Right renal cortex interstitium (tissue), 3 donors: Measurements from ENCODE around the gene DLG2. TPM values are rescaled to one million over a fixed set of nuclear protein-coding genes. Genes with fewer than 3 reads are reported as not detected.

Experiments used
- DNase-seq, 3 donors: peaks; one replicate each; pipeline ENCODE4 v3.0.0-alpha.2; 2013; ENCODE audit warnings: low read depth in 3 of 3, low spot score in 2 of 3
- polyA plus RNA-seq, 3 donors: library from polyadenylated mRNA; unstranded; fragments of 120-200 nt; gene quantifications; one replicate each; pipeline ENCODE4 v1.2.1, GENCODE V29; 2013; ENCODE audit not compliant: insufficient read length in 3 of 3

DLG2 gene
- polyA plus RNA-seq, 3 donors: 11.5 to 14.0 (median 13.3) TPM

DNA sequence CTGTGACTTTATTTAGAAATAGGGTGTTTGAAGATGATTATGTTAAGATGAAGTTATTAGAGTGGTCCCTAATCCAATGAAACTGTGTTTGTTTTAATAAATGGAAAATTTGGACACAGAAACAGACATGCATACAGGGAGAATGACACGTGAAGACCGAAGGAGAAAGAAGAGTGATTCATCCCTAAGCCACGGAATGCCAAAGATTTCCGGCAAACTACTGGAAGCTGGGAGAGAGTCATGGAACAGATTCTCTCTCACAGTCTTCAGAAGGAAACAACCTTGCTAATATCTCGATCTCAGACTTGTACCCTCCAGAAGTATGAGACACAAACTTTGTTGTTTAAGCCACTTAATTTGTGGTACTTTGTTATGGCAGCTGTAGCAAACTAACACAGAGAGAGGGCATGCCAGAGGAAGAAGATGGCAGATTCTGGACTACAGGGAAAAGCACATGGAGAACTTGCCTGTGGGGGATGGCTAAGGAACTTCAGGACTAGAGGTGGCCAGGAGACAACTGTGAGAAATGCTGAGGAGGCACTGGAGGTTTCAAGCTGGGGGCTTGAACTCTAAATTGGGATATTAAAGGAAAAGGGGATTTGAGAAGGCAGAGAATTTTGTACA is 1607.5 kb downstream of the DLG2 start:
- no peak for DNase-seq

DNA sequence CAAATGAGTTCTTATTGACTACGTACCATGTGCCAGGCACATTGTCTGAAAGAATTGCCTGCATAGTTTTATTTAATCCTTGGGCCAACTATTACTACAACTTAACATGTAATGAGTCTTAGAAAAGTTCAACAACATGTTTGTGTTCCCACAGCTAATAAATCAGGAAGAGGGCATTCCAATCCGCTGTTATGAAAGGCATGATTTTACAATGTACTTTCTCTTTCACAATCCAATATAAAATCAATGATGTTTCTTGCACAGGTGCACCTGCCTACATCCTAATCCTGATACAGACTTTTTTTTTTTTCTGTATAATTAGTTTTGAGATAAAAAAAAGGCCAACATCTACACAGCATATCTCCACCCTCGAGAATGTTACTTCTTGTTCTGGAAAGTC is 1612.6 kb downstream of the DLG2 start:
- DNase-seq: no peak

DNA sequence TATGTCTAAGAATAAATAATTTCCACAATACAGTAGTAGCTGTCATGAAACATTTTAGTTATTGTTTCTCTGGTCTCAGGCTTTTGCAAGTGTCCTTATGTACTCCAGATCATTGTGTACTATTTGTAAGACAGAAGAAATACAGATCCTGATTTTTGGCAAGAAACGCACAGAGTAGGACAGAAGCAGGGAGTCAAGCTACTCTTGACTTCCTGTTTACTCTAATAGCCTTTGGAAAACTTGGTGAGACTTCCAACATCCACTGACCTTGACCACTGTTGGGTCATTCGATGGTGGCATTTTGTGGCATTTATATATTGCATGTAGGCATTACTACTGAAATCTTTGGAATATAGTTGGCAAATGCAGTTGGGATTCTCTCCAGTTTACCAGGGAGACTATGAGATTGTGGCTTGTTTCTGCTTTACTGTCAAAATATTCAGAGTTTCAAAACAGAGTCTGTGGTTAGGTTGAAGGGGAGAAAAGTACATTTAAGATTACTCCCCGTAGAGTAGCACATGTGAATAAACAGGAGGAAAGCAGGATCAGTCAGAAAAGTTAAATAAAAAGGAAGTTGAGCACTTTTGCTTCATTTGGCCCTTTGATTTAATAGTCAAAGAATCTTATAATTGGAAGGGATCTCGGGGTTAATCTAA is 1614.8 kb downstream of the DLG2 start:
- no peak for DNase-seq

DNA sequence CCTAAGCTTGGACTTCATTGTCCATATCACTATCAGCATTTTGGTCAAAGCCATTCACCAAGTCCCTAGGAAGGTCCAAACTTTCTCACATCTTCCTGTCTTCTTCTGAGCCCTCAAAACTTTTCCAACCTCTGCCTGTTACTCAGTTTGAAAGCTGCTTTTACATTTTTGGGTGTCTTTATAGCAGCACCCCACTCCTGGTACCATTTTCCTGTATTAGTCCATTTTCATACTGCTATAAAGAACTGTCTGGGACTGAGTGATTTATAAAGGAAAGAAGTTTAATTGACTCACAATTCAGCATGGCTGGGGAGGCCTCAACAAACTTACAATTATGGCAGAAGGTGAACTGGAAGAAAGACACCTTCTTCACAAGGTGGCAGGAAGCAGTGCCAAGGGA is 1624.0 kb downstream of the DLG2 start:
- DNase-seq: no peak

DNA sequence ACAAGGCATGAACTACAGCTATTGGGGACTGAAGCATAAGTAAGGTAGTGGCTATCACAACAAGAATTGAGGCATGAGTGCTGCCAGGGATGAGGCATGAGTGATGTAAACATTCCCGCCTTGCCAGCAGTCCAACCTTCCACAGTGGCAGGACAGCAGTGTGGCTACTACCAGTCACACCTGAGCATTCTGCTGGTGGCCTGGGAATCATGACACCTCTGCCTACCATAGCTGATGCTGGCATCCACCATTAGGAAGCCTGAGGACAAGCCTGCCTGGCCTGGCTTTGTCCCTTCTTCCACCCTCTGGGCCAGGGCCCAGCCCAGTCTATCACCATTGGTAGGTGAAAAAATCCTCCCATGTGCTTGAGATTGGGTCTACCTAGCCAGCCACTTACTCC is 1628.2 kb downstream of the DLG2 start:
- DNase-seq: no peak

DNA sequence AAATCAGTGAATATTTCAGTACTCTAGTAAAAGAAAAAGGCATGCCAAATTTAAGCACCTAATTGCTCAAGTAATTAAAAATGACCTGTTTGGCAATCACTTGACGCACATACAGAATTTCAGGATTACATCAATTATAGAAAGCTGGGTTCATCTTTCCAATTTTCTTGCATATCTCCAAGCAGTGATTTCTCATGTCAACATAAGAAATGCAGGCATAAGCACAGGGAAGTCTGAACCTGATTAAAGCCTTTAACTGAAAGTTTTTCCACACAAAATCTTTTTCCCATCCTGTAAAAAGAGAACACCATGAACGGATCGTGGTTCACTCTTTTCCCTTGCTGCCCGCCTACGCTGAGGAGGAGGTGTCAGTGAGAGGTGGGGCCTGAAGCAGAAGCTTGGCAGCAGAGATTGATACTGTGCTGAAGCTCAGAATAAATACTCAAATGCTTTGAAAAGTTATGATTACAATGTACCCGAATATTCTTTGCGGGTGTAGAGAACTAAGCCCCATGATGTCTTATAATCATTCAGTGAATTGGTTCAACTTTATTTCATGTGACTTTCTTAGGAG is 1636.9 kb downstream of the DLG2 start:
- DNase-seq: no peak

DNA sequence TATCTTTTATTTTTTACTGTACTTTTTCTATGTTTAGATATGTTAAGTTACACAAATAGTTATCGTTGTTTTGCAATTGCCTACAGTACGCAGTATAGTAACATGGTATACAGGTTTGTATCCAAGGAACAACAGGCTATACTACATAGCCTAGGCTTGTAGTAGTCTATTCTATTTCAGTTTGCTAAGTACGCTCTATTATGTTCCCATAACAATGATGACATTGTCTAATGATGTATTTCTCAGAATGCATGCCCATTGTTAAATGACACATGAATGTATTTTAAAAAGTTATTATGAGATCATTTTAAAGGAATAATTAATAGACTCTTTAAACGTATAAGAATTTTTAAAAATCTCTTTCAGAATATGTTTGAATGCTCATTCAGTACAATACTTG is 1644.3 kb downstream of the DLG2 start:
- no peak for DNase-seq

DNA sequence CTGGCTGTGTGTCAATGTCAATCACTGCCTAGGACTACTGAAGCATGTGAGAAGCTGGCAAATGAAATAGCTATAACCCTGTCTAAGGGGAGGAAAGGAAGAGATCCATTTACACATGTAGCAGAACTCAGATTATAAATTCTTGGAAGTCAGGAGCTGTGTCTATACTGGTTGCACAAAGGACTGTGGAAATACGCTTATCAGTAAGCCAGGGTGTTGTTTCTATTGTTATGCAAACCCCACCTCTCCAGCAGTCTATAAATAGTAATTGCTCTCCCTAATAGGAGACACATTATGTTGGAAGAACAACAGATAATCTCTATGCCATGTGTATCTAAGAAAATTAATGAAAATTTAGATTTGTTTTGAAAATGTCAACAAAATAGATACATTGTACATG is 1647.6 kb downstream of the DLG2 start:
- no peak for DNase-seq

DNA sequence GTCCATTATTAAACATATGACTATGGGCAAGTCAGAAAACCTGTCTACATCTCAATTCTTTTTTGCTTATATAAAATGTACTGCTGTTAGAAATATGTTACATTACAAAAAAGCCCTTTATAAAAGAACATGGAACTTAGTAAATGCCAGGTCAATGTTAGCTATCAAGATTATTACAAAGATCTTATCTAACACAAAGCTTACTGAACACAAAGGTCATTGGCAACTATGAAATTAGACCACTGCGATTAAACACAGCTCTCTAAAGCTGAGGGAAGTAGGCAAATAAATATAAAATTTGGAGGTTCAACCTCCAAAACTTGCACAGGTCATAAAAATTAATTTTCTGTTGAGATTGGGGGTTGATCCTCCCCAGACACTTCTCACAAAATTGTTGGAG is 1648.2 kb downstream of the DLG2 start:
- no peak for DNase-seq

DNA sequence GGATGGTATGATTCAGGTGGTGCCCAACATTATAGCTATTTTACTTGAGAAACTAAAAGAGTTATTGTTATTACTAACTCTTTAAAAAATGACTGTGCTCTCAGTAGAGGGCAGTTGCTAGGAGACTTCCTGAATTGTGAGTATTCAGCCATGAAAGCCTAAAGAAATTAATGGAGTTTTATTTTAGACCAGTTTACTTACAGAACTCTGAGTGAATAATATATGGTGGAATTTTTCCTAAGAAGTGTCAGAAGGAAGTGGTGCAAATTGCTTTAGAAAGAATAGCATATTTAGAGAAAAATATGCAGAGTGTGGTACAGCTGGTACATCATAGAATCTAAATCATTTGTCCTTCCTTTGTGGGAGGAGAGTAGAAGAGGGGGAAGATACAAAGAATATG is 1651.1 kb downstream of the DLG2 start:
- no peak for DNase-seq

DNA sequence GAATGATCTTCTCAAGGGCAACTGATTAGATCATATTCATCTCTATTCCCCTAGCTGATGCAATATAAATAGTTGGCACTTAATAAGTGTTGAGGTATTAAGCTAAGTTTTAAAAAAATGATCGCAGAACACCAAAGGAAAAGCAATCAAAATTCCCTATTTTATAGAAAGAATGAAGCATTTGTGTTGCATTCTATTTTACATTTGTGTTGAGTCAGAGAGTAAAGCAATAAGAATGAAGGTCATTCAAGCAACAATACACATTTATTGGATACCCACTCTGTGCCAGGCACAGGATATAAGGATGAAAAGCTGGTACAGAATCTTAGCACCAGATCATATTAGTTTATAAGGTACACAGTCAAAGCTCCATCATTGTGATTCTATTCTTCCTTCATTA is 1654.6 kb downstream of the DLG2 start:
- no peak for DNase-seq

DNA sequence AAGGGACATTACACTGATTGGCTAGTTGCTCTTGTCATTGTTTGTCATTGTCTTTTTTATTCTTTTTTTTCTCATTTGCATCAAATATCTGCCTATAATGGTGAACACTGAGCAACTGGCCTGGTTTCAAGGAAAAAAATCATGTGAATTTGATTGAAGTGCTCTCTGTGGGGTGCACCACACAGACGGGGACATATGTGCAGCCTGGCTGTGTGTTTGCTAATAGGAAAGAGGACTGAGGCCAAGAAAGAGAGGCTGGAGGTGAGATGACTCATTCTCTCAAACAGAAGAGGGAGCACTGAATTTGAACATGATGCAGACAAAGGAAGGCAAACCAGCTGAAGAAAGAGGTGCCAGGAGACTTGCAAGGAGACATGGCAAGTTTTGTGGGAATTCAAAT is 1656.1 kb downstream of the DLG2 start:
- DNase-seq: no peak

DNA sequence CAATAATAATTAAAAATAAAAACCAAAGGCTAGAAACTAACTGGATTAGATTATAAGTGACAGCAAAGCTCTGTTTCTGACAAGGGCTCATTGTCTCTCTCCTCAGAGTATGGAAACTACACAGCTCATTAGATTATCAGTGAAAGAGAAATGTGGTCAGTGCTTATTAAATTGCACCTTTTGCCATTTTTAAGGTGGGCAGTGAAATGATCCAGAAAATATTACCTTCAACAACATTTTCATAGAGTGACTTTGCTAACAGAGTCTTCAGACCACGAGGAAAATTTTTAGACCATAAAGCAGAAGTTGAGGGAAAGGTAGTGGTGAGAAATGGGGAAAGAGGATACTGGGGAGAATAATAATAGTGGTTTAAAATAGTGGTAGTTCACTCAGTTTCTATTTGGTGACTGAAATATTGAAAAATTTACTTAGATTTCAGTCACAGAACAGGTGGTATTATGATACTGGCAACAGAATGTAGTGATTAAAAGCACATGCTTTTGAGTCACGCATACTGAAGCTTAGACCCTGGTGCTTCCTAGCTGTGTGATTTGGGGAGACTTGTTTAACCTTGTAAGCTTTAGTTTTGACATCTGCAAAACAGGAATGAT is 1657.0 kb downstream of the DLG2 start:
- no peak for DNase-seq

DNA sequence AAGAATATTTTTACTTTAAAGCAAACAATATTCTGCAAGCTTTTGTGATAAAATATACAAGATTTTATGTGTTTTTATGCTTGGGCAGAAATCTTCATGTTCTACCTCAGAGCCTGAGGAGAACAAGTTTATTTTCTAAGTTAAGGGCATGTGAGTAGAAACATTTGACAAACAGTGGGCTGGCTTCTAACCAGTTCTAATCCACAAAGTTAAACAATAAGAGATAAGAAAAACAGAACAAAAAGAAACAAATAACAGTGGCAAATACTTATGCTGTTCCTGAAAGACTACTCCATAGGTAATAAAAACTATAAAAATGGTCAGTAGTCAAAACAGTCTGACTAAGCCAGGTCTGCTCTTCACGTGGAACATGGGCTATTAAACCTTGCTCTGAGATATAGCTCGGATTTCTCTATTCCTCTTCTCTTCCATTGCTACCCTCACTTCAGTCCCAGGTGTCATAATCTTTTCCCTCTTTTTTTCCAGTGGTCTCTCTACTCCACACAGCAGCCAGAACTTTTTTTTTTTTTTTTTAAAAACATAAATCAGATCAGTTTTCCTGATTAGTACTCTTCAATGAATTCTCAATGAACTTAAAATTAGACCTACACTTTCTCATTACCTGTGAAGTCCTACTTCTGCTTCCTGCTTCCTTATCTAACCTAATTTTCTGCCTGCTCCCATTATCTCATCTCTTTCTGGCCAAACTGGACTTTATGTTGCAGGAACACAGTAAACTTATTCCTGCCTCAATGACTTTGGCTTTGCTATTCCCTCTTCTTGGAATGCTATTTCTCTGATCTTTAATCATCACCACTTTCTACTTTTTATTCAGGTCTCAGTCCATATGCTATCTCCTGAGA is 1669.9 kb downstream of the DLG2 start:
- DNase-seq: no peak

DNA sequence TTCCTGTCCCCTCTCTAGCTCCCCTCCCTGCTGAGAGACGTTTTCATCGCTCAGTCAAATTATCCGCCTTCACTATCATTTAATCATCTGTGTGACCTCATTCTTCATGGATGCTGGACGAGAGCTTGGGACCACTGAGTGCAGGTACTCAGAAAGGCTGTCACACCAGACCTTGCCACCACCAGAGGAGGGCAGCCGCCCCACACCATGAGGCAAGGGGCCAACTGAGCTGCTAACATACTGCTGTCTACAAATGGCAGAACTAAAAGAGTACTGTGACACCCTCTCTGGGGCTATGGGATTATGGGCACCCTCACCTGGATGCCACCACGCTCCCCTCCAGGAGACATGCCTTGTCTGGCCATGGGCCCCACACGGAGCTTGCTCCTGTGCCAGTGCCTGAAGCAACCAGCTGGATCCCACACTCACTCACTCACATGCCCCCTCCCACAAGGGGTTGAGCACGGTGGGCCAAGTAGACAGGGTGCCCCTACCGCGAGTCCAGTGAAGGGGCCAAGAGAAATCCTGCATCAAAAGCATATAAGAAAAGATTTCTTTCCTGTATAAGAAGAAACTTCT is 1670.9 kb downstream of the DLG2 start:
- DNase-seq: no peak

DNA sequence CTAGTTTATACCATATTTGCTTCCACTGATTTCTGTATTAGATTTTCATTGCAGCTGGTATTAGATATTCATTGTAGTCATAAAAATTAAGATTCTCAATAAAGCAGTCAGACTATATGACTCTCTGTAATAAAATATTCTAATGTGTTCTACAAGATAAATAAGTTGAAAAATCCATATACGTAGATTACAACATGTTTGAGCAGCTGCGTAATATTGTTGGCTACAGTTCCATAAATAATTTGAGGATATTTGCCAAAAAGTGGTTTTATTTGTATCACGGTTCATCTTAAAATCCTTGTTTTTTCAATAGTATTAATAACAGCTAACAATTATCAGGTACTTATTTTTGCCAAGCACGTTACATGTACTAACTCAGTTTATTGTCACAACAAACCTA is 1672.4 kb downstream of the DLG2 start:
- DNase-seq: no peak

DNA sequence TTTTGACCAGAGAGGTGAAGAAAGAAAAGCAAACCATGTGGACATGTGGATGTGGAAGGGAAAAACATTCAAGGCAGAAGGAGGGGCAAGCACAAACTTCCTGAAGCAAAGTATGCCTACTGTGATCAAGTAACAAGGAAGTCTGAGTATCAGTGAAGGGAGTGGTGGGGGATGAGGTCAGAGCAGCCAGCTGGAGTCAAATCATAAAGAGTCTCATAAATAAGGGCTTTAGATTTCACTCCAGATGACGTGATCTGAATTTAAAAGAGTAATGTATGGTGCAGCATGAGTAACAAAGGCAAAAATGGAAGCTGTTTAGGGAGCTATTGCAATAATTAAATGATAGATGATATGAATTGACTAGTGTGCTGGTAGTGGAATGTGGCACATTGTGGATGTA is 1675.6 kb downstream of the DLG2 start:
- DNase-seq: no peak

DNA sequence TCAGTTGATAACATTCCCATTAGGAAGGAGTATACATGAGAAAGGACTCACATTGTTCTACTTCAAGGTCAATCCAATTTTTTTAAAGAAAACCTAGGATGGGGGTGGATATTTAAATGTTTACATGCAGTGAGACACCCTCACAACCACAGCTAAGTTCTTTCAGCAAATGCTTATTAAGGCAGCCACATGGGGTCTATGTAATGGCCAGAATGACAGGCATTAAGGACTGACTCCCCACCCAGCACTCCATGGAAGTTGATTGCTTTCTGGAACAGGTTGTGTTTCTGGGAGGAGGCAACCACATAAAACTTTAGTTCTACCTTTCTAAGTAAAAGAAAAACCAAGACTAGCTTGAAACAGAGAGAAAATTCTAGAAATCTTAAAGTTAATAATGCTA is 1678.9 kb downstream of the DLG2 start:
- no peak for DNase-seq

DNA sequence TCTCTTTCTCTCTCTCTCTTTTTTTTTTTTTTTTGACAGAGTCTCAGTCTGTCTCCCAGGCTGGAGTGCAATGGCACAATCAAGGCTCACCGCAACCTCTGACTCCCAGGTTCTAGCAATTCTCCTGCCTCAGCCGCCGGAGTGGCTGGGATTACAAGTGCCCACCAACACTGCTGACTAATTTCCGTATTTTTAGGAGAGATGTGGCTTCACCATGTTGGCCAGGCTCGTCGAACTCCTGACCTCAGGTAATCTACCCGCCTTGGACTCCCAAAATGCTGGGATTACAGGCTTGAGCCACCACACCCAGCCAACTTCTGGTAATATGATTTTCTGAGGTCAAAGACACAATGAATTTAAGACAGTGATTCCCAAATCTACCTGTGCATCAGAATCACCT is 1681.2 kb downstream of the DLG2 start:
- no peak for DNase-seq

DNA sequence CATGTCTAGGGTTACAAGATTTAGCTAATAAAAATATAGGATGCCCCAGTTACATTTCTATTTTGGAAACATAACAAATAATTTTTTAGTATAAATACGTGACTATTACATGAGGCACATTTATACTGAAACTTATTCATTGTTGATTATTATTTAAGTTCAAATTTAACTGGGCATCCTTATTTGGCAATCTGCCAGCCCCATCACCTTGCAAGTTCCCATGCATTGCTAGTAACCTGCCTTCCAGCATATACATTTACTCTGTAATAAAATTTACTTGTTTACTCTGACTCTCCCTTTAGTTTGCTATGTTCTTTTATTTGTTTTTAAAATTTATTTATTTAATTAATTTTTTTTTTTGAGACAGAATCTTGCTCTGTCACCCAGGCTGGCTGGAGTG is 1686.1 kb downstream of the DLG2 start:
- DNase-seq: no peak

DNA sequence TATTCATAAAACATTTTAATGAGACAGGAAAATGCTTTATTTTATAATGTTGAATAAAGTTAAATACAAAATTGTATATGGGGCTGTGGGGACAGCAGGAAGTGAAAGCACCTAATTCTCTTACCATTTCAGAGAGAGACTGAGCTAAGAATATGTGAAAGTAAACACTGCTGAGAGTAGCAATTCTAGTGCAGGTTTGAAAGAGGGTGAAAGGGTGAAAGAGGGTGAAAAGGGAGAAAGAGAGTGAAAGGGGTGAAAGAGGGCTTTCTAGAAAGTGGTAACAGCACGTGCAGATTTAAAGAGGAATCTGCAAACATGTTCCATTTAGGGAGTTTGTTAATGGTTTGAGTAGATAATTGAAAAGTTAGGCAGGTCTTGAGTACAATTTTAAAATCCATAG is 1689.0 kb downstream of the DLG2 start:
- DNase-seq: no peak
